GM18867 (cell line): Measurements from ENCODE around the gene KCNQ1.

Experiments used
- ATAC-seq: cut with Tn5 transposase; IDR thresholded peaks from one replicate; pipeline ENCODE4 v1.9.1; 2021; ENCODE audit warnings: mild to moderate bottlenecking, moderate library complexity; ENCODE audit not compliant: unreplicated experiment

KCNQ1 gene

GRCh38 chr11:2532704-2533586 lies 88.1 kb downstream of the KCNQ1 start:
- ATAC-seq, result peak; percentile 66

DNA sequence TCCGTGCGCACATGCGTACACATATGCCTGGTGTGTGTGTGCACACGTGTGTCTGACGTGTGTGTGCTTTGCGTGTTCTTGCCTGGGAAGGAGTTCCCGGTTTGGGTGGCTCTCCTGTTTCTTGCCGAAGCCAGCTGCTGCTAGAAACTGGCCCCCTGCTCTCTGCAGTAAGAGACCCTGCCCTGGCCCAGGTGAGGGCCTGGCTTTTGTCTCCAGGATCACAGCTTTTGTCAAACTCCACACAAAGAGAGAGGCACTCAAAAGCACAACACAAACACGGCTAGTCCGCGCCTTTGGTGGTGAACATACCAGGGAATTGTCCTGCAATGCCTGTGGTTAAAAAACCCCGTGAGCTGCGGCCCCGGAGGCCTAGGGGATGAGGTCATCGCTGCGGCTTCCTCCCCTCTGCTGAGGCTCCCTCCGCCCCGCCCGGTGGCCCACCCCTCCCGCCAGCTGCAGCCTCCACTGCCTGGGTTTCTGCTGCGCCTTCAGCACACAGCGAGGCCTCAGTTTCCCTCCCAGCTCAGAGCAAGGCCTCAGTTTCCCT lies 88.9 kb downstream of the KCNQ1 start:
- no peak for ATAC-seq

DNA sequence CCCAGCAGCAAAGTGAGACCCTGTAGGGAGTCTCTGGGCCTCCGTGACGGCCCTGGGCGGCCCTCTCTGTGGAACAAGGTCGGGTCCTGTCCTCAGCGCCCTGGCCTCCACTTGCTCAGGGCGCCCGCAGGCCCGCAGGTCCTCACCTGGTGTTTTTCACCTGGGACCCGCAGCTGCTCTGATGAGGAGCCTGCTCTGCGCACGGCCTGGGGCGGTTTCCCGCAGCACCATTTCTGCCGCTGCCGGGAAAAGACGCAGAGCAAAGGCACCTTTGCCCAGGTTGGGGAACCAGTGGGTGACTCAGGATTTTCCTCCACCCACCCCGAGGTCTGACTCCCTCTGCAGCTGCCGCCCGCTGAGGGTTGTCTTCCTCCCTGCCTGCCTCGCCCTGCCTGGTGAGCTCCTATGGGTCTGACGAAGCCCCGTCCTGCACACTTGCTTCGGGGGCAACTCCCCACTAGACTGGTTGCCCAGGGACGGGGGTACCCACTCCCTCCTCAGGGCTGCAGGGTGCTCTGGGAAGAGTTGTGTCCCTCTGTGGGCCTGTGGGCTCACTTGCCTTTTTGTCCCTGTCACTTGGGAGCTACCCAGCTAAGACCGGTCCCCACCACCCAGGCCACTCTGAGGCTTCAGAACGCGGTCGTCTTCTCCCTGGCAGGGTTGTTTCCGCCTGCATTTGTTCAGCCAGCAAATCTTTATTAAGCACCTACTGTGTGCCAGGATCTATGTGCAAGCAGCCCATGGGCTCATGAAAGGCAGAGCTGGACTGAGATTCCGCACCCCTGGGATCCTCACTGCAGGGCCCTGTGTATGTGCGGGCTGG lies 89.5 kb downstream of the KCNQ1 start:
- ATAC-seq, result no peak

DNA sequence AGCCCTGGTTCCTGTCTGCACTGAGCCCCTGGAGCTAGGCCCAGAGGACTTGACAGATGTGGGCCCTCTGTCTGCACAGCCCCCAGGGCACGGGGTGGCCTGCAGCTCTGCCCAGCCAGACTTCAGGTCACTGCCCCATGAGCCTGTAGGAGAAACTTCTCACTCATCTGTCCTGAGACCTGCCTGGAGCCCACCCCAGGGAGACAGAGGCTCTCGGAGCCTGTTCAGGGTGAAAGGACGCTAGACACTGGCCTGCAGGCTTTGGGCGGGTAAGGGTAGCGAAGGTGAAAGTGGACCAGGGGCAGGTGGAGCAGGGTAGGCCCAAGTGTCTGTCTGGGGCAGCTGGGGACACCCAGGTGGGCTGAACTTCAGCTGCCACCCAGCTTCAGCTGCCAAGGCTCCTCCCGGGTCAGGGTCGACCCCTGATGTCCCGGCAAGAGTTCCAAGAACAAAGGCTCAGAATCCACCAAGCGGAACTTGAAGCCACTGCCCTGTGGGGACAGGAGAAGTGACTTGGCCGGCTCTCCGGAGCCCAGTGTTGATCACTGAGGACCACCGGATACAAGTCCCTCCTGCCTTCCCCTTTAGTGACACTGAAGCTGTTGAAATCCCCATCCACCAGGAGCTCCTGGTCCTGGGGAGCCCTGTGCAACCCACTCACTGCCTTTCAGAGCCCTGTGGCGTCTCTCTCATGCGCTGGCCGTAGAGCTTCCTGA lies 90.3 kb downstream of the KCNQ1 start:
- ATAC-seq, result no peak

- no peak for ATAC-seq
Observed at GRCh38 chr11:2535673-2536439, 91.0 kb downstream of the KCNQ1 start.

DNA sequence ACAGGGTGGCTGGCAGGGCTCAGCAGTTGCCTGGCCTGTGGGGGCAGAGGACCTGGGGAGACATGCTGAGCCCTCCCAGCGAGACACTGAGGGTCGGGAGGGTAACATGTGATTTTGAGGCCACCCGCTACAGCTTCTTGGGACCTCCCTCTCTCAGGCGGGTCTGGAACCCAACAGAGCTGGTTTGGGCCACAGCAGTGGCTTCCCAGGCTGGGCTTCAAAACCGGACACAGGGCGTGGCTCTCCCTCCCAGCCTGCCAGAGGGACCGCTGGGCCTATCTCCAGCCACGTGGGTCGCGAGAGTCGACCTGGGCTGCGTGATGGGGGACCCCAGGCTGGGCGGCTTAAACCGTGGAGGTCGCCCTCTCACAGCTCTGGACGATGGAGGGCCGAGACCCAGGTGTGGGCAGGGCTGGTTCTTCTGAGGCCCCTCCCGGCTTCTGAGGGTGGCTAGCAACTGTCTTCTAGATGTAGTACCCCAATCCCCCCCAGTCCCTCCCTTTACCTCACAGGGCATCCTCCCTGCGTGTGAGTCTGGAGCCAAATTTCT lies 91.7 kb downstream of the KCNQ1 start:
- ATAC-seq, result no peak

GRCh38 chr11:2537010-2537705 lies 92.3 kb downstream of the KCNQ1 start:
- no peak for ATAC-seq

- ATAC-seq, result no peak
Observed at GRCh38 chr11:2537896-2538724, 93.3 kb downstream of the KCNQ1 start.

DNA sequence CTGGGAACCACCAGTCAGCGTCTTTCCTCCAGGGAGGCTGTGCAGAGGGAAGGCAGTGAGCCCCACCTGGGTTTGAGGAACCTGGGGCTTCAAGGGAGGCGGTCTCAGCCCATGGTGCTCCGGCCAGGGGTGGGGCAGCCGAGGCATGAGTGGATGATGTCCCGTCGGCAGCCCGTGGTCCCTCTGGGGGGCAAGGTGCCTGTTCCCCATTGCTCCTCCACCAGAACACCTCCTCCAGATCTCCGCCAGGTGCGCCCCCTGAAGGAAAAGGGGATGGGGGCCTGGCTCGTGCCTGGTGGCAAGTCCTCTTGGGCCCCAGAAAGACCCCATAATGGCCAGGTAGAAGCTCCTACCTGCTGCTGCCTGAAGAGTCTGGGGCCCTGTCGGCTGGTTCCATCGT lies 94.1 kb downstream of the KCNQ1 start:
- no peak for ATAC-seq

GRCh38 chr11:2539371-2540222 lies 94.8 kb downstream of the KCNQ1 start:
- no peak for ATAC-seq

- no peak for ATAC-seq
Observed at GRCh38 chr11:2540223-2540991, 95.6 kb downstream of the KCNQ1 start.

DNA sequence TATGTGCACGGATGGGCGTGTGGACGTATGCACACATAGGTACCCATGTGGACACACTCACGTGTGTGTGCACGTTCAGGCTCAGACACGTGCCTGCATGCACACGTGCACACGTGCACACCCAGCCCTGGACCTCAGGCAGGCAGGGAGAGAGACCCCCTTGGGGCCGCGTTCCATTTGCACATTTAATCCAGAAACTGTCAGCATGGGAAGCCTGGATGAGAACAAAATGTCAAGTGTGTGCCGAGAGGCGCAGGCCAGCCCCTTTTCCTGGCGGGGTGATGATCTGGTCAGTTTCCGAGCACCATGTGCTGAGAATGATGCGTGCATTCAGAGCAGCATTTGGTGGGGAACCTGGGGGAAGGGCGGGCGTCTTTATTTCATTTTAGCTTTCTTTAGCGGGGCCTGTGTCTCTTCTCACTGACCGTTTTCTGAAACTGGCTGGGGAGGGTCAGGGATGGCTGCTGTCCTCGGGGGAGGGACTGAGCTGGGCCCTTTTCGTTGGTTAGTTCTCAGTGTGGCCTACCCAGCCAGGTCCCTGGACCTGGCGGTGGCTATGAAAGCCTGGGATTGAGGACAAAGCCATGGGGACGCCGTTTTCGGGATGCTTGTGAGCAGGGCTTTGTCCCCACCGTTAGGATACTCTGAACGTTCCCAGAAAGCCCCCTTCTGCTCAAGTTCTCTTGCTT lies 96.3 kb downstream of the KCNQ1 start:
- no peak for ATAC-seq

GRCh38 chr11:2541881-2542361 lies 97.1 kb downstream of the KCNQ1 start:
- no peak for ATAC-seq

DNA sequence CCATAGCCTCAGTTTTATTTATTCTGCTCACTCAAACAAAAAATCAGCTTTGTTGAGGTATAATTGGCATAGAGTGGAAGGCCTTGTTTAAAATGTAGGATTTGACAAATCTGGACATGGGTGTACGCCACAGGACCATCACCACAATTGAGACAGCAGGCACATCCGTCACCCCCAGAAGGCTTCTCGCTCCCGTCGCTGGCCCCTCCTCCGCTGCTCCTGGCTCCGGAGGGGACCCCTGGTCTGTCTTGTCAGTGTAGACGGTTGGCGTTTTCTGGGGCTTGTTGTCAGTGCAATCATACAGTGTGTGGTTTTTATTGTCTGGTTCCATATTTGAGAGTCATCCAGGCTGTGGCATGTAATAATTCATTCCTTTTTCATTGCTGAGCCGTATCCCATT lies 97.6 kb downstream of the KCNQ1 start:
- ATAC-seq, result no peak

GRCh38 chr11:2547806-2548205 lies 103.0 kb downstream of the KCNQ1 start:
- no peak for ATAC-seq

GRCh38 chr11:2548596-2548995 lies 103.8 kb downstream of the KCNQ1 start:
- no peak for ATAC-seq
